ENCODE measurements around the gene MMAB. TPM values are rescaled to one million over a fixed set of nuclear protein-coding genes. Genes with fewer than 3 reads are reported as not detected.

The MMAB gene
- total RNA-seq, 1 experiment from 2014 or later = 26.6 TPM

DNA sequence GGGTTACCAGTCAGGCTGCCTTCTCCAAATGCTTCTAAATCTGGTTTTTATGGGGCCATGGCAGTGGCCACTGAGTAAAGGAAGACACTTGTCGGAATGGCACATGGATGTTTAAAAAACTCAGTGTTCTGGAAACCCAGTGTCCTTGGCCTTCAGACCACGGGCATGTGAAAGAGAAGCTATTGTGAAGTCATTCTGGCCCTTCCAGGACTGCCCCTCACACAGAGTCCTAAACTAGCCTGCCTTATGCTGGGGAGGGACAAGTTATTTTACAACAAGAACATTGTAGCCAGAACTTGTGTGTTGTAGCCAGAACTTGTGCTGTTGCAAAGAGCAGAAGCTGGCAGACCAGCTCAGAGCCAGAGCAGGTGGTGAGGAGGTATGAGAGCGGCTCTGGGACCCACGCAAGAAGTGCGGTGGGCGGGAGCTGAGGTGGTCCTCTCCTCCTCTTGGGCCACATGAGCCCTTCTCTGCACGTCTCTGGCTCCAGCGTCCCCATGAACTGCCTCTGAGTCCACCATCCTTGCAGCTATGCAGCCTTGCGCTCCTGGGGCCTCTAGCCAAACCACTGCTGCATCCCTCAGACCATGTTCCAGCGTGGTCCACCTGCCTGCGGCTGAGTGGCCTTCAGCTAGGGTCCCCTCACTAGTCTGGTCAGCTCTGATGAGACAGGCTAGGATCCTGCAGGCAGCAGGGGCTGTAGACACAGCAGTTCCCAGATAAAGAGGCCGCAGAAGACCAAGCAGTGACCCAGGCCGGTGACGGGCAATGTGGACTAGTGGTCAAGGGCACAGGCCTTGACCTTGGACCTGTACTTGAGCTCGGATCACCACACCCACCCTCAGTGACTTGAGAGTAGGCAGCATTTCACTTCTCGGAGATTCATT is 32.5 kb downstream of the MMAB start:
- DNase-seq (ENCODE audit: low read depth) = no peak

DNA sequence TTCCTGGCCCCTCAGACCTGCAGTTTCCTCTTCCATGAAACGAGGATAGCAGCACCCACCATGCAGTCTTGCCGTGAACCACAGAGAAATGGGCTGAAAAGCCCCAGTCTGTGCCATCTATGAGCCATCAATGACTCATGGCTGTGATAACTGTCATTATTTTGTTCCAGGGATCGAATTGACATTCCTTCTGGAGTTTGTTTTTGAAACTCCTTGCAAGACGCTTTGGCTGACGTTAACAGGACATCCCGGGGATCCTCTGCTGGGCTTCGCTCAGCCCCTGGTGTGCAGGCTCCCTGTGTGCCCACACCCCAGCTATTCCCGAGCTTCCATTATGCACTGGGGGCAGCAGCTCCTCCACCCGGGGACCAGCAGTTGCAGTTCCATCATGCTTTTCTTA is 33.8 kb downstream of the MMAB start:
- peak; percentile 66 for DNase-seq (ENCODE audit: low read depth)

DNA sequence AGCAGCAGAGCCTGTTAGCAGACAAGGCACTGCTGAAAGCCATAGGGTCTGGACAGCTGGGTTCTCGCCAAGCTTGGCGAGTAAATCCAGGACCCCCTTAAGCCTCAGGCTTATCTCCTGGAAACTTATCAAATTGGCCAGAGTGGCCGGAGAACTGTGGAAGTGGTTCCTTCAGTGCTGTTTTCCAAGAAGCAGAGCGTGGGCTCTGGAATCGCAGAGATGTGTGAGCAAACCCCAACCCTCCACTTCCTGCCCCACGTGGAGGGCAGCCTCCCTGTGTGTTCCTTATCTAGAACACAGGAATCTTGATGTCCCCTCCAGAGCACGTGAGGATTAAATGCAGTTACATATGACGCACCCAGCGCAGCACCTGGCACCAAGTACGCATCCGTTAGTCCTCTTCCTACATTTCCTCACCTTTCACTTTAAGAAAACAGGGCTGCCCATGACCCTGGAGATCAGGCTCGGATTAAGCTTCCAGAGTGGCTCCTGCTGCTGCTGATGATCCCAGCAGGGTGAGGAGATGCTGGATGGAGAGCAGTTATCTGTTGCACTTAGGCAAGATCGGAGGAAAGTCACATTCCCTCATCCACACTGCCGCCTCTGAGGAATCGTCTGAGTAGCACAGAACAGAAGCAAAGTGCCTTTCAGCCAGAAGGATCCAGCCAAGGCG is 35.0 kb downstream of the MMAB start:
- DNase-seq (ENCODE audit: low read depth) = no peak

DNA sequence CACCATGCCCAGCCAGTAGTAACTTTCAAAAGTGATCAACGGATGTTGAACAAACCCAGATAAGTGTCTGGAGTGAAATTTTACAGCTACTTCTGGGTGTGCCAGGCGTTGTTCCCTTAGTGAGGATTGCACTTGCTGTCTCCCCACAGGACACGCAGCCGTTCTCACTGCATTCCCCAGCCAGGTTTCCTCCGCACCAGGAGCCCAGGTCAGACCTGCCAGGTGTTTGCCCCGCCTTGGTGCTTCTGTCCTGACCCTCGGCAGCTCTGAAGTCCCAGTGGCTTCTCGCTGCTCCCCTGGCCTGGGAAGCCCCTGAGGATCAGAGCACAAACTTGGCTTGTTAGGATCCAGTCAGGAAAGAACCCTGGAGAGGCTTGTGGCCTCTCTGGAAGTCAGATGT is 36.2 kb downstream of the MMAB start:
- no peak for DNase-seq (ENCODE audit: low read depth)

DNA sequence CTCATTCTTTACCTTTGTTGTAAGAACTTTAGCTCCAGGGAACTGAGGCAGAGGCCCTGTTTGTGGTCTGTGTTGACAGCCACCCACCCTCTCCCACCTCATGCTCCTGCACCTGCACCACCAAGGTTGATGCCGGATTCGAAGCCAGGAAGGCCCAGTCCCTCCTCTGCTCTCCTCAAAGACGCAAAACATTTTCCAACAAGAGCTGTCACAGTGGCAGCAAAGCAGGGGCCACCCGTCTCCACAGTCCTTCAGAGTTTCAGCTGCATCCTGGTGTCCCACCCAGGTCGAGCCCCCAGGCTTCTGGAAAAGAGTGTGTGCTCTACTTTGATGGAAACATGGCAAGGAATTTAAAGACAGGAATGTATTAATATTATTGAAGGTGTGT is 37.4 kb downstream of the MMAB start:
- no peak for DNase-seq (ENCODE audit: low read depth)

DNA sequence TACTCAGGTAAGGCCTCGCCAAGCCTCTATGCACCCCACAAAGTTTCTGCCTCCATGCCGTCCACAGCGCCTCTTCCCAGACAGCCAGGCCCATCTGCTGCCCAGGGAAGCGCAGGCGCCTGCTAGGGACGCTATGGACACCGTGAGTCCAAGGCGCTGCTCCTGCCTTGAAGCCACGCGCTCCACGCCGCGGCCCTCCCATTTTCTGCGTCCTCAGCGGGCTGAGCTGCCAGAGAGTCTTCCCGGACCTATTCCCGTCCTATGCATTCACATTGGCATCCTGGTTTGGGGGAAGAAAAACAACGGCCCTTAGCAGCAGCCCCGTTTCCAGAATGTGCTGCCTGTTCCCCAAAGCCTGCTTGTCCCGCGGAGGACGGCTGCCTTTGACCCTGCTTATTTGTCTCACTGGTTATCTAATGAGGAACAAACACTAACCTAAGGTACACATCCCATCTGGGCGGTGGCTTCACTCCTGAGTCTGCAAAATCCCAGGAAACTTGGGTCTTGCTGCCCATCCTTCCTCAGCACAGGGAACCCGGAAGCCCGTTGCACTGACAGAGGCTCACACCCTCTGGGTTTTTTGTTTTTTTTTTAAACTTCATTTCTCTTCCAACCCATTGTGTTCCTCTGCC is 38.0 kb downstream of the MMAB start:
- DNase-seq (ENCODE audit: low read depth) = no peak

DNA sequence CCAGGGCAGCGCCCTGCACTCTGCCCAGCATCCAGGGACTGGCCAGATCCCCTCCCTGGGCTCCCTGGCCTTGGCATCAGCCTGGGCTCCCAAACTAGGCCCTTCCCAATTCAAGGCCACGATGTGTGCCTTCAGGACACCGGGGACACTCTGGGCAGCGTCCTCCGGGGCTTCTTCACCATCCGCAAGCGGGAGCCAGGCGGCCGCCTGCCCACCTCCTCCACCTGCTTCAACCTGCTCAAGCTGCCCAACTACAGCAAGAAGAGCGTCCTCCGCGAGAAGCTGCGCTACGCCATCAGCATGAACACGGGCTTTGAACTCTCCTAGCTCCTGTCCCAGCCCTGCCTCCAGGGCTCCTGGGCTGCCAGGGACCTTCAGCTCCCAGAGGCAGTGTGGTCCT is 38.8 kb downstream of the MMAB start:
- DNase-seq (ENCODE audit: low read depth) = no peak

DNA sequence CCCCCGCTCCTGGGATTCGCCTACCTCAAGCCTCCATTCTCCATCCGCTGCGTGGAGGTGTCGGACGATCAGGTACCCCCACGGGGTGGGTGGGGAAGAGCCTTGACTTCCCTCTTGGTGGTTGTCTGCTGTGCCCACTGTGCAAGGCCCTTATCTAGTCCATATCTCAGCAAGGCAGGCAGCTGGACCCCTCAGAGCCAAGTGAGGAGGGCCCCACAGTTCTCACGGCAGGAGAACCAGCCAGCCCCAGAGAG is 39.9 kb downstream of the MMAB start:
- no peak for DNase-seq (ENCODE audit: low read depth)

DNA sequence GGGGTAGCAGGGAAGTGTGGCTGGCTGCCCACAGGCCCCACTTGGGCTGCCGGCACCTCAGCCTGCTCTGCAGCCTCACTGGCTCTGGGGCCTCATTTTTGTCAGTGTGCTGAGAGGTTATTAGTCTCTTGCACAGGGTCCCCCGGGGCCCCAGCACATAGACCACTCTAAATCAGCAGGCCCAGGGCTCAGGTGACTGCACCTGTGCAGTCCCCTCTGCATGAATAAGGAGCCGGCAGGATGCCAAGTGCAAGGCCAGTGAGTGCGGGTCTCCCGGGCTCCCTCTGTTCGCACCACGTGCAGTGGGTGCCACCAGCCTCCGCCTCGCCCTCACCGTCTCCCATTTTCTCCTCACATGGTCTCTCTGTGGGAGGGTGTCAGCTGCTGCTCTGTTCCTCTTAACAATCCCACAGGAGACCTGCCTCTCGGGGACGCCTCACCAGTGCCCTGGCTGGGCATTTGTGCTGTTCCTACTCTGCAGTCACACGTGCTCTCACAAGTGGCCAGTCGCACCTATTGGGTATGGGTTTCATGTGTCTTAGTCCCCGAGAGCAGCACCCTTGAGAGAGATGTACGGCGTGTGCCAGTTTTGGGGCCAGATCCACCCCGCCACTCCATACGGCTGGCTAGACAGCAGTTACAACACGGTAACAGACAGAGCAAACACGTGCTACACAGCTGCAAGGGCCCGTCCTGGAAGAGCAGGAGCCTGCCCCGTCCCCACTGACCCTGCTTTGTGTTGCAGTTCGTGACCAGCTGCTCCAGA is 40.4 kb downstream of the MMAB start:
- no peak for DNase-seq (ENCODE audit: low read depth)

DNA sequence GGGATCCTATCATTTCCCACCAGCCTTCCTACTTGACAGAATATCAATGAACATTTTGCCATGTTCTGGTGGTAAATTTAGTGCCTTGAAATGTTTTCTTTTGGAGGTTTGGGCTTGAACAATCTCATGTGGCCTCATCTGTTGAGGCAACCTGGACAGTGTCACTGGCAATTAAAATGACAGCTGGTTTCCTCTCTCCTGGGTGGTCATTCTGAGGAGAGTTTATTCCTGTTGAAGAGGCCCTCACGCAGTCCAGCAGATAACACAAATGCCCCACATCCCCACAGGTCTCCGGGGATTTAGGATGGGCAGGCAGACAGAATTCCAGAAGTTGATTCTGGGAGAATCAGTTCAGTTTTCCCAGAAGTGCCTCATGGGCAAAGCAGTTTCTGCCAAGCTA is 41.9 kb downstream of the MMAB start:
- no peak for DNase-seq (ENCODE audit: low read depth)

DNA sequence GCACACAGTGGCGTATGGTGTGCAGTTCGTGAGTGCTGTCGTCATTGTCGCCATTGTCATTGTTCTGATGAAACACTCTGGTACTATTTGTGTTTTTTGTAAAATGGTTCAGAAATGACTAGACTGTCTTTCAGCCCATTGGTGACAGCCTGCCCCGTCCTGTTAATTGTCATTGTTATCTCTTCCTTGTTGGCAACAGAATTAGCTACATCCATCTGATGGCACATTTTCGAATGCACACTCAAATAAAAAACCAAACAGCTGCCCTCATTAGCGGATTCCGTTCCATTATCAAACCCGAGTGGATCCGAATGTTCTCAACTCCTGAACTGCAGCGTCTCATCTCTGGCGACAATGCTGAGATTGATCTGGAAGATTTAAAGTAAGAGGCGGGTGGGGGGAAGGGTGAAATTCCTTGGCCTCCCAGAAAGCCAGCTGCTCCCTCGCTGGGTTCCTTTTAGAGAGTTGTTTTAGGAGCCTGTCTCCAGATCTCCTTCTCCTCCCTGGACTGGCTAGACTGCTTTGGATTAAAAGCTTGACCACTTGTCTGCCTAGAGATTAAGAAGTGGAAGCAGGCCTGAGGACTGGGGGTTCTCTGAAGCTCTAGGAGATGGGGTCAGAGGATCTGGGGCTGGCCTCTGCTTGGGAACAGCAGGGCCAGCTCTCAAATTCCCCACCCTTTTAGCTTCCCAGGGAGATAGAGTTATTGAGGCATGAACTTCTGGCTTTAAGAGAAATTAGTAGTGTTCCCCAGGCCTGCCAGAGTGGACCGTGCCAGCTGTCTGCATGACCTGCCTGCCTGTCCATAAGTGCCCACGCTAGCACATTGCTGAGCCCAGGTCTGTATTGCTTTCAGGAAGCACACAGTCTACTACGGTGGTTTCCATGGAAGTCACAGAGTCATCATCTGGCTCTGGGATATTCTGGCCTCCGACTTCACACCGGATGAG is 43.3 kb downstream of the MMAB start:
- DNase-seq (ENCODE audit: low read depth) = no peak

DNA sequence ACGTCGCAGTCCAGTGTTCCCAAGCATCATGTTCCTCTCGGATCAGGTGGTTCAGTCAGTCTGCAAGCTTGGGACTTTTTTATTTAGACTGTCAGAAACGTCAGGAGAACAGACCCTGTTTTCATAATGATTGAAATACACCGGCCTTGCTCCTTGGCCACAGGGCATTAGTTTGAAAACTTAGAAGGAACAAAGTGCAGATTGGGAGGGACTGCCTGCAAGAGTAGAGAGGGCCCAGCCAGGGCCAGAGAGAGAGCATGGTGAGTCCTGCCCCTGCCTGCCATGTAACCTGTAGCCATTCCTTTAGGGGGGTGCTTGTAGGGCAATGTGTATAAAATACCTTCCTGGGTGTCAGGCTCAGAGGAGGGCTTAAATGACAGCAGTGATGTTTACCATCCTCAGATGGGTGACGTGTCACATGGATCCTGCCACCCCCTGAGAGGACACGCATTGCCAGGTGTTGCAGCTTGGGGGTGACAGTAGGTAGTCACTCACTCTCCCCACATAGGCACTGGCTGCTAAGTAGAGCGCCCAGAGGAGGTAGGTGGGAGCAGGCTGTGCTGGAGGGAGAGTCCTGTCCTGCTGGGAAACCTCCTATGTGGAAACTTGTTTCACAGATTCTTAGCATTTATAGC is 45.7 kb downstream of the MMAB start:
- no peak for DNase-seq (ENCODE audit: low read depth)

DNA sequence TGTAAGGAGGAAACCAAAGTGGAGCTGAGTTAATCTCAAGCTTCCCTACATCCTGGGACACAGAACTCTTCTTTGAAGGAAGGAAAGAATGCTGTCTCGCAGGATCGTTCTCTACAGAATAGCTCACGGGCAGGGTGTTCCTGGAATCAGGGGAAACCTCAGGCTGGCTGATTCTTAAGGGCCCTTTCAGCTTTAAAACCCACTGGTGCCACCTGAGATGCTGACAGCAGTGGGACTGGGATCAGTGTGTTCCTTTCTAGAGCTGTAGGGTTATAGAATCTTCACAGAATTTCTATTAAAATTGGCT is 48.1 kb downstream of the MMAB start:
- DNase-seq (ENCODE audit: low read depth) = no peak

DNA sequence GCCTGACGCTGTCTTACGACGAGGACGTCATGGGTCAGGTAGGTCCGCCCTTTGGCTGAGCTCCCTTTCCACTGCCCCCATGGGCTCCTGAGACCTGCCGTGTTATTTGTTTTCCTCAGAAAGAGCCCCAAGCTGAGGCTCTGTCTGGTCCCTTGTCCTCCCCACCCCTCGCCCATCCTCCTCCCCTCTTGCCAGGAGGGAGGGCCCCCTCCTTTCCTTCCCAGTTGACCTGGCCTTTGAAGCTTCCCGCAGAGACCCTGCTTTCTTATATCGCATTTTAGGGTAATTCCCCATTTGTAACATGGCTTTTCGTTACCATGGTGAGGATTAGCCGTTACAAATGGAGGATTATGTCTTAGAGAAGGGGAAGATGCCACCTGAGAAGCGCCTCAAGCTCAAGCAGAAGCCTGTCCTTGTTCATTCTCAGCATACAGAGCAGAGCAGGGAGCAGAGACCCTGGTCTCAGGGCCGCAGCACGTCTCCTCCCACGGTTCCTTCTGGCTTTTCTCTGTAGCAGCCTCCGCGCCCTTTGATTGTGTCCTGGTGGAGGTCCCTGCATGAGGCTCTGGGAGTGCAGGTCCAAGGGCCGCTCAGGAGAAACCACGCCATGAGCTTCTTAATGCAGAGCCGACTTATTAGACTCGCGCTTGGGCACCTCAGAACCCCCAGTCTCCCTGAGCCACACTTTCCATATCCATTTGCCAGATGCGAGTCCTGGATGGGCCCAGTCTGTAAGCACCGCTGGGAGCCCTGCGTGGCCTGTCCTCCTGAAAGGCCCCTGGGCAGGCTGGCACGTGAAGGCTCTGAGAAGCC is 48.6 kb downstream of the MMAB start:
- no peak for DNase-seq (ENCODE audit: low read depth)

DNA sequence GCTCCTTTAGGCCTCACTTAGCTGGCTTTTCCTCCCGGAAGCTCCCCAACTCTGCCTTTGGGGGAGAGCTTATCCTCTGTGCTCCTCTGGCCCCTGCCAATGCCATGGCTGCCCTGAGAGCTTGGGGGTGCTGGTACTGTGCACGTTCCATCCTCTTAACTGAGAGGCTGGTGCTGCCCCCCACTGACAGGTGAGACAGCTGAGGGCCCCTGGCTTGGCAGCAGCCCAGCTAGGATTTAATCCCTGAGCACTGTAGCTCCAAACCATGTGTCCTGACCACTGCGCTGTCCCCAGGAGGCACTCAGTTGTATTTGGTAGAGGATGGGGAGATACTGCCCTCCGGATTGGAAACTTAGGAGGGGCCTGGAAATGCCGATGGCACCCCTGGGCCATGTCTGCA is 49.8 kb downstream of the MMAB start:
- no peak for DNase-seq (ENCODE audit: low read depth)

DNA sequence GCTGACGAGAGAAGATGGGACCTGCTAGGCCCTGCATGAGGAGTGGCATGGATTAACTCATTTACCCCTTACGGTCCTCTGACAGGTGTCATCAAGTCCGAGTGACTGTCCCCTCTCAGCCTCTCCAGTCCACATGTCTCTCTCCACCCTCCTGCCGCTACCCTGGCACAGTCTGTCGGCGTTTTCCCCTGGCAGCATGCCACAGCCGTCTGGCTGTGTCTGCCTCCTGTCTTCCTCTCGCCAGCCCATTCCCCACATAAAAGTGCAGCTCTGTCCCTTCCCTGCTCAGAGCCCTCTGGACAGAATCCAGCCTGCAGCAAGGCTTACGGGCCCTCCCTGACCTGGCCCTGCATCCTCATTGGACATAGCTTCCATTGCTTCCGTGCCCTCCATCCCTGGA is 50.2 kb downstream of the MMAB start:
- DNase-seq (ENCODE audit: low read depth) = no peak

DNA sequence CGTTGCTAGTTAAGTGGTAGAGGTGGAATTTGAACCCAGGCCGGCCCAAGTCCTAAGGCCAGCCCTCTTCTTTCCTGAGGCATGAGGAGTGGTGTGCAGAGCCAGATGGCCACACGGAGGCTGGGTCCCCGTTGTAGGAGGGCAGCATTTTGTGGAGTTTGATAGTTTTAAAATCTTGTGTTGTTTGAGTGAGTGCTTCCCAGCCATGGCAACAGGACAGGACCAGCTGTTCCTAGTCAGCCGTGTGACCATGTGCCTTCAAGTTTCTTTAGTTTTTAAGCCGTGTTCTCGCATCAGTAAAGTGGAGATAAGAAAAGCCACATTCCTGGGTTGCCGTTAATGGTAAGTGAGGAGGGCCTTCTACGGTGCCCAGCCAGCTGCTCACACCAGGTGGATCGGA is 51.5 kb downstream of the MMAB start:
- no peak for DNase-seq (ENCODE audit: low read depth)

DNA sequence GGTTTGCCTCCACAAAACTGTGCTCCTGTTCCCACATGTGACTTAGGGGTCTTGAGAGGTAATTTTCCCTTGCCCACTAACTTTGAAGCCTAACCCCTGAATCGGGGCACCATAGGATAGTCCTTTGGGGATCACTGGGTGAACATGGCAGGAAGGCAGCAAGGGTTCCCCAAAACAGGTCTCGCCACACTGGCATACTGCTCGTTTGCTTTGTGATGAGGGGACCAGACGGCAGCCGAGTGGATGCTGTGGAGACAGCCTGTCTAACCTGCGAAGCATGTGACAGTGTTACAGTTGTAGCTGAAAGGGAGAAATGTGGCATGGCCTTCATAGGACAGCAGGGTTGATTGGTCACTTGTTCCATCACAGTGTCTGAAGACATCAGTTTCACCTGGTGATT is 53.5 kb downstream of the MMAB start:
- DNase-seq (ENCODE audit: low read depth) = no peak

DNA sequence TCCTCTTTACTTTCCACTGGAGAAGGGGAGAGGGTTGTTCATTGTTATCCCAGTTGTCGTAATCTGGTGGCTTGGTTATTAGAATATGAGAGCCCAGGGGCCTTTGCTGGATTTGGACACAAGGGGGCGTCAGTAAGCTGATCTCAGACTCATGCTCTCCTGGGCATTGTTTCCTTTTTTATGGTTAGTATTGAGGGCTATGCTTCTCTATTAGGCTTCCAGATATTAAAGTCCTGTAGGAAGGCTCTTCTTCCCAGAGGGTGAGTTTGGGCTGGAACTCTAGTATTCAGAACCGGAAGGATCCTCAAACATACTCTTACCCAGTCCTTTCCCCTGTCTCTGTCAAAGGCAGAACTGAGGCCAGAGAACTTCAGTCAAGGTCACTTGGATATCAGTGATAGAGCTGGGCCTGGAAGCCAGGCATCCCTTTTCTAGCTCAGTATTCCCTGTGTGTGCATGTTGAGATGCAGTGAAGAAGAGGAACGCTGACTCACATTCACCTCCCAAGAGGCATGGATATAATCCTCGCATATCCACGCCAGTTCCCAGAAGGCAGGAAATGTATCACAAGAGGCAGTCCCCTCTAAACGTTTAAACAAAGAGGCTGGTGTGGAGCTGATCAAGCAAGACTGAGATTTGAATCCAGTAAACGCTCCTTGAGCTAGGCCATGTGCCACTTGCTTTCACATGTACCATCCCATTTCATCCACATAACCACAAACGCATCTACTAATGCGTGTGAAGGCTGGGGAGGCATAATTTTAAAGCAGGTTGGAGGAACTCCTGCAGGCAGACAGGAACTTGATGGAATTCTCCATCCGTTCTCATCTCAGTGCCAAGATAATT is 54.3 kb downstream of the MMAB start:
- DNase-seq (ENCODE audit: low read depth) = peak; percentile 79
